HepG2 (cell line): Measurements from ENCODE around the gene HAUS2. TPM values are rescaled to one million over a fixed set of nuclear protein-coding genes. Genes with fewer than 3 reads are reported as not detected.

Experiments
- ATAC-seq: fragments of 200-7000 bp; cut with Tn5 transposase; 3 replicates; pipeline ENCODE4 v1.9.1; 2020; ENCODE audit warnings: mild to moderate bottlenecking, moderate library complexity
- BruUV-seq: library from RNA; stranded (reverse); fragments of 400-500 nt; replicated peaks from 2 replicates; lab custom pipeline; 2021; lab: Mats Ljungman, UMichigan
- CTCF ChIA-PET: fragments of 300-600 bp; formaldehyde crosslinking; extraction: SDS; loops from one replicate; lab custom pipeline; 2021; ENCODE audit warnings: low total read pairs, inconsistent platforms, low intra/inter-chr PET ratio; lab: Yijun Ruan, JAX
- POLR2A ChIA-PET: fragments of 350-600 bp; sonication (Branson Sonifier 250); formaldehyde crosslinking; loops from one replicate; lab custom pipeline; 2020; ENCODE audit warnings: antibody characterized with exemption, inconsistent platforms; lab: Yijun Ruan, JAX
- DNase-seq: peaks from one replicate; pipeline ENCODE4 v3.0.0-alpha.2; 2015; ENCODE audit warnings: low spot score
- FAIRE-seq: peaks from 3 replicates; lab custom pipeline; 2011; peaks lifted over from hg19 to GRCh38; lab: Jason Lieb, UNC
- H2AFZ ChIP-seq: one replicate; pipeline ENCODE4 v1.6.1; 2011; ENCODE audit warnings: low read length, inconsistent platforms
- H3K27ac ChIP-seq: fragments of 300-600 bp; 3 replicates; pipeline ENCODE4 v1.8.0; 2011; ENCODE audit warnings: mixed run types, mild to moderate bottlenecking, mixed read lengths, low read length, inconsistent platforms; ENCODE audit not compliant: insufficient read depth; ENCODE audit errors: extremely low read length
- H3K27me3 ChIP-seq, 2 experiments: fragments of 200-600 bp in 1 of 2; 2 replicates in 1 of 2; 3 replicates in 1 of 2; pipeline versions ENCODE4 v1.6.0 to v1.8.0; 2011; ENCODE audit warnings: low read length in 2 of 2, mild to moderate bottlenecking in 2 of 2, moderate library complexity in 2 of 2, inconsistent platforms in 1 of 2; ENCODE audit not compliant: insufficient read depth in 2 of 2, control insufficient read depth in 1 of 2
- H3K36me3 ChIP-seq, 2 experiments: fragments of 200-600 bp in 1 of 2; replicated peaks in 1 of 2; 2 replicates in 1 of 2; 3 replicates in 1 of 2; pipeline versions ENCODE4 v1.5.1 to v1.8.0; 2011; ENCODE audit warnings: low read length in 2 of 2, inconsistent platforms in 1 of 2; ENCODE audit not compliant: insufficient read depth in 2 of 2, control insufficient read depth in 1 of 2
- H3K4me1 ChIP-seq: 2 replicates; pipeline ENCODE4 v1.5.1; 2012; ENCODE audit warnings: low read length, inconsistent platforms; ENCODE audit not compliant: insufficient read depth
- H3K4me2 ChIP-seq: 2 replicates; pipeline ENCODE4 v1.6.0; 2011; ENCODE audit warnings: low read depth, low read length, inconsistent platforms
- H3K4me3 ChIP-seq, 3 experiments: fragments of 200-600 bp in 1 of 3; sonication (generic), shearing (Covaris generic) in 1 of 3; replicated peaks in 1 of 3; 2 replicates each; pipeline ENCODE4 v1.5.1; 2011 to 2016; ENCODE audit warnings: low read length in 3 of 3, inconsistent platforms in 2 of 3, low read depth in 2 of 3, mild to moderate bottlenecking in 2 of 3, control low read depth in 1 of 3, mixed read lengths in 1 of 3; ENCODE audit not compliant: insufficient read depth in 1 of 3
- H3K79me2 ChIP-seq: one replicate; pipeline ENCODE4 v1.6.1; 2011; ENCODE audit warnings: low read length, inconsistent platforms; ENCODE audit not compliant: insufficient read depth
- H3K9ac ChIP-seq: 2 replicates; pipeline ENCODE4 v1.6.0; 2011; ENCODE audit warnings: mild to moderate bottlenecking, low read depth, low read length, inconsistent platforms; ENCODE audit not compliant: insufficient read depth
- H3K9me3 ChIP-seq: 2 replicates; pipeline ENCODE4 v1.5.1; 2012; ENCODE audit warnings: mild to moderate bottlenecking, low read length
- H4K20me1 ChIP-seq: 2 replicates; pipeline ENCODE4 v1.6.0; 2011; ENCODE audit warnings: inconsistent platforms, mild to moderate bottlenecking, low read length, moderate library complexity; ENCODE audit not compliant: insufficient read depth
- ADNP ChIP-seq: sonication (generic); formaldehyde crosslinking; IDR thresholded peaks from 2 replicates; pipeline ENCODE4 v1.4.0; 2020; ENCODE audit warnings: missing genetic modification reagents
- ATF7 ChIP-seq, 2 experiments: fragments of 450-650 bp in 1 of 2; sonication (generic) in 1 of 2; formaldehyde crosslinking in 1 of 2; IDR thresholded peaks; 2 replicates each; pipeline versions ENCODE4 v1.4.0 to v1.6.1; 2016 to 2020; ENCODE audit warnings: antibody characterized with exemption in 1 of 2, mild to moderate bottlenecking in 1 of 2, missing genetic modification reagents in 1 of 2
- ATM ChIP-seq: fragments of 450-650 bp; IDR thresholded peaks from 2 replicates; pipeline ENCODE4 v1.7.1; 2017; ENCODE audit warnings: mild to moderate bottlenecking, borderline replicate concordance
- FOXP4 ChIP-seq: sonication (generic); formaldehyde crosslinking; IDR thresholded peaks from 2 replicates; pipeline ENCODE4 v1.4.0; 2020; ENCODE audit warnings: missing genetic modification reagents
- GATA4 ChIP-seq: sonication (generic); IDR thresholded peaks from 2 replicates; pipeline ENCODE4 v1.6.1; 2016; ENCODE audit warnings: antibody characterized with exemption, low read depth, borderline replicate concordance
- HIVEP1 ChIP-seq: sonication (generic); formaldehyde crosslinking; IDR thresholded peaks from 2 replicates; pipeline ENCODE4 v1.4.0; 2020; ENCODE audit warnings: mild to moderate bottlenecking, missing genetic modification reagents
- HOXD1 ChIP-seq: sonication (generic); formaldehyde crosslinking; IDR thresholded peaks from 2 replicates; pipeline ENCODE4 v1.5.0; 2020; ENCODE audit warnings: missing genetic modification reagents
- JARID2 ChIP-seq: sonication (generic); formaldehyde crosslinking; IDR thresholded peaks from 2 replicates; pipeline ENCODE4 v1.8.1; 2023; ENCODE audit warnings: missing genetic modification reagents, inconsistent platforms; ENCODE audit not compliant: insufficient replicate concordance
- KLF13 ChIP-seq: sonication (generic); formaldehyde crosslinking; IDR thresholded peaks from 2 replicates; pipeline ENCODE4 v1.4.0; 2020; ENCODE audit warnings: mild to moderate bottlenecking, missing genetic modification reagents
- MAFG ChIP-seq: sonication (generic); formaldehyde crosslinking; IDR thresholded peaks from 2 replicates; pipeline ENCODE4 v1.5.1; 2020; ENCODE audit warnings: mild to moderate bottlenecking, missing genetic modification reagents
- NCOA2 ChIP-seq: sonication (generic); formaldehyde crosslinking; IDR thresholded peaks from 2 replicates; pipeline ENCODE4 v1.8.0; 2022; ENCODE audit warnings: inconsistent platforms
- RAD21 ChIP-seq: fragments of 450-650 bp; formaldehyde crosslinking; IDR thresholded peaks from 2 replicates; pipeline ENCODE4 v1.5.0; 2020; ENCODE audit warnings: mild to moderate bottlenecking
- SMAD3 ChIP-seq: sonication (generic); formaldehyde crosslinking; IDR thresholded peaks from 2 replicates; pipeline ENCODE4 v1.4.0; 2020; ENCODE audit warnings: missing genetic modification reagents
- ZNF343 ChIP-seq: sonication (generic); formaldehyde crosslinking; IDR thresholded peaks from 2 replicates; pipeline ENCODE4 v1.4.0; 2020; ENCODE audit warnings: mild to moderate bottlenecking, missing genetic modification reagents
- ZNF350 ChIP-seq: sonication (generic); formaldehyde crosslinking; IDR thresholded peaks from 2 replicates; pipeline ENCODE4 v1.4.0; 2020; ENCODE audit warnings: mild to moderate bottlenecking, low read depth, missing genetic modification reagents, borderline replicate concordance
- ZNF597 ChIP-seq: sonication (generic); formaldehyde crosslinking; IDR thresholded peaks from 2 replicates; pipeline ENCODE4 v1.5.0; 2020; ENCODE audit warnings: missing genetic modification reagents
- WGBS: methylation state at CpG from one replicate; pipeline ENCODE4 v1.1.6; 2017; ENCODE audit warnings: low lambda C conversion rate; 5-methylcytosine and 5-hydroxymethylcytosine counted together
- in situ Hi-C: cut with HindIII; loops from 2 replicates; pipeline ENCODE4 v1.10.0; 2017; ENCODE audit warnings: low pct_unique_long_range_greater_than_20kb; ENCODE audit not compliant: extremely low pct_ligation_motif_present
- intact Hi-C: fragments of 100-400 bp; cut with micrococcal nuclease; formaldehyde crosslinking; loops from one replicate; pipeline ENCODE4 v1.10.0; 2022; ENCODE audit not compliant: unreplicated experiment
- polyA plus RNA-seq, 8 experiments: library from polyadenylated mRNA; depleted of rRNA in 3 of 8; stranded (reverse) in 7 of 8; unstranded in 1 of 8; fragments of >200 nt; fragmentation: Illumina TruSeq in 4 of 8; extraction: Trizol in 4 of 8; gene quantifications; 2 replicates each; pipeline versions ENCODE4 v1.2.1 to v1.2.3, GENCODE V29; 2011 to 2016; ENCODE audit warnings: low read depth in 4 of 8, missing spikeins in 1 of 8, mixed read lengths in 1 of 8; ENCODE audit not compliant: insufficient read depth in 1 of 8
- total RNA-seq, 5 experiments: library from RNA; depleted of rRNA; stranded (reverse); fragments of >200 nt; fragmentation: Illumina TruSeq; extraction: Trizol; gene quantifications; 2 replicates each; pipeline ENCODE4 v1.2.3, GENCODE V29; 2016; ENCODE audit warnings: low read depth in 1 of 5

The HAUS2 gene
- total and polyA plus RNA-seq, 2 of the 13 experiments (the other 11 are each of a cell fraction or from before 2014, with no cell fraction given): 11.6 to 32.9 TPM

- in situ Hi-C loops (no loop called here), intact Hi-C loops (no loop called here)
- FAIRE-seq (peak; percentile 81), DNase-seq (peak; percentile 96), ATAC-seq (peak; percentile 95)
- H4K20me1 ChIP-seq: no peaks in the 10 kb centered on the region
- H2AFZ ChIP-seq: peak within 1 kb of the TSS; percentile 85
- no peaks in the 10 kb centered on the region for H3K9me3 ChIP-seq
- WGBS: 0% methylated on average over 17 of the region's 95 CpGs
- peak within 1 kb of the TSS; percentile 99 for H3K4me2 ChIP-seq
- H3K27ac ChIP-seq: peak within 1 kb of the TSS; percentile 80
- peaks cover 4% of the 10 kb centered on the region for H3K79me2 ChIP-seq
- no TSS peak for BruUV-seq
- peaks cover 34% of the 10 kb centered on the region for H3K4me1 ChIP-seq
- no peaks in the 10 kb centered on the region for H3K36me3 ChIP-seq
- CTCF ChIA-PET: interaction anchor here (2.0 kb wide), 1 partner anchor 16 kb away, joined by 4 read pairs; no protein-coding TSS in a partner anchor
- peak within 1 kb of the TSS; percentile 74 for H3K9ac ChIP-seq
- peak within 1 kb of the TSS; percentile 76 to 93 (median 77) for H3K4me3 ChIP-seq
- no peaks in the 10 kb centered on the region; a peak in 1 of 5 replicates for H3K27me3 ChIP-seq
- POLR2A ChIA-PET: interaction anchor here (0.6 to 2.2 kb wide), 15 partner anchors 8 to 382 kb away, joined by 3 to 20 read pairs (median 5); partner anchors contain the start of genes HAUS2, LRRC57, SNAP23 and TMEM87A
- TF ChIP-seq MAFG (no peak), HIVEP1 (CRISPR knock-in tag) (peak; percentile 53), GATA4 (peak; percentile 47; the same call in 1 of the 2 replicates), KLF13 (no peak), ADNP (CRISPR knock-in tag) (no peak), ZNF343 (CRISPR knock-in tag) (0 out of 2 replicates have a peak, but pooled peaks have one; percentile 41), FOXP4 (no peak; the same call in 1 of the 2 replicates), ZNF350 (CRISPR knock-in tag) (peak; percentile 34; the same call in 1 of the 2 replicates), ZNF597 (CRISPR knock-in tag) (no peak), JARID2 (CRISPR knock-in tag) (no peak), ATM (no peak), ATF7 (IDR thresholded peaks at IDR 0.05) (no peak), ATF7 (CRISPR knock-in tag; IDR thresholded peaks at IDR 0.05) (no peak), NCOA2 (CRISPR knock-in tag) (no peak), HOXD1 (CRISPR knock-in tag) (no peak; the same call in 1 of the 2 replicates), SMAD3 (CRISPR knock-in tag) (no peak), RAD21 (CRISPR knock-in tag) (peak; percentile 19; the same call in 1 of the 2 replicates)
Observed at GRCh38 chr15:42575188-42576039, 26.8 kb downstream of the HAUS2 start, which contains the start of gene STARD9. STARD9 (plus strand) TSS chr15:42575606; CDS start chr15:42575716, 110 bp downstream.
